GM19351 (cell line): ENCODE results near the gene BICRAL.
A peak's percentile ranks its signal among the peaks of the same experiment; 100 is the strongest.

Experiments used
- ATAC-seq: cut with Tn5 transposase; IDR thresholded peaks from one replicate; pipeline ENCODE4 v1.9.1; 2021; ENCODE audit warnings: mild to moderate bottlenecking, moderate library complexity; ENCODE audit not compliant: unreplicated experiment

BICRAL gene

DNA sequence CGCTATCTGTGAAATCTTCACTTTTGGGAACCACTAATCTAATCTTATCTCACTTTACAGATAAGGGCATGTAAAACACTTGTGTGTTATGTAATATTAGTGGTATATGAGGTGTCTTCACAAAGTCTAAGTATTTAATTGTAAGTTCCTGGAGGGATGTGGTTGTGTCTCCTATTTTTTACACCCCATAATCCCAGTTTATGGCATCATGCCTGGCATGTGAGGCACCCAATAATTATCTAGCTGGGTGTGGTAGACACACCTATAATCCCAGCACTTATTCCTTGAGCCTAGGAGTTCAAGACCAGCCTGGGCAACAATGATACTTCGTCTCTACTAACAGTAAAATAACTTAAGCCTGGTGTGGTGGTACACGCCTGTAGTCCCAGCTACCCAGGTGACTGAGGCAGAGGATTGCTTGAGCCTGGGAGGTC lies 19.4 kb upstream of the BICRAL start:
- ATAC-seq = no peak

DNA sequence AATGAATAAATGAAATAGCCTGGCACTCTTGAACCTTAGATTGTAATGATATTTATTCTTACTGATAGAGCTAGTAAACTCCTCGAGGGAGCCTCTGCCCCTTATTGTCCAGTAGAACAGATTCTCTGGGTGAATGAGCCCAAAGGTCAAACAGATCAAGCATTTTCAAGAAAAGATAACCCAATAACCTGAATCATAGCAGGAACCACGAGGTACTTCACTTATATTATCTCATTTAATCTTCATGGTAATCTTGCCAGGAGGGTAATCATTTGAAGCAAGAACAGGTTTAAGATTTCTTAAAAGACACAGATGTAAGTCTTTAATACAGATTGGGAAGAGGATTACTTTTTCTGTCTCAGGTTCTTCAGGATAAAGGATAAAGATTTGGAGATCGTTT lies 18.9 kb upstream of the BICRAL start:
- no peak for ATAC-seq

DNA sequence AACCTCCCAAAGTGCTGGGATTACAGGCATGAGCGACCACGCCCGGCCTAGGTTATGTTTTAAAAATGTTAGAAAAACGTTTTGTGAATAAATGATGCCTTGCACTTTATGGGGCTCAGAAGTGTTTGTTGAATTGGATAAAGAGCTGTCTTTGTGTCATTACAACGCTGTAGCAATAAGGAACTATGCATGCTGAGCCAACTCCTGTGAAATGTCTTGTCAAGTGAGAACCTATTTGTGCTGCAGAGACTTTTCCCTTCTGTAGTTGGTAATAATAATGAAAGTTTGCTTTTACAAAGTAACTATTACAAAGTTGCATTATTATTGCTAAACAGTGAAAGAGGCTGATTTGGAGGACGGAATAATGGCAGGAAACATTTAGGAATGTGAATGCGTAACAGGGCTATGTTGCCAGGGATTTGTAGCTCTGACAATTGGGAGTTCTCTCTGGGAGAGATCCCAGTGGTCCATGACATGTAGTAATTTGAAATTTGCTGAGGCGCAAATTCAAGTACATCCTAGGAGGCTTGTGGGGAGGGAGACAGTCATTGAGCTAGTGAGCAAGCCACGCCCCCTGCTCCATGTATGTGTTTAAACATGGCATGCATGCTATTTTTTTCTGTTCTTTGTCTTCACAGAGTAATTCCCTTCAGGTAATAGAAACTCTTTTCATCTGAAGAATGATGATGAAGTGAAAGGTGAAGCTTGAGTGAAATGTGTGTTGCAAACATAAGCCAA lies 16.8 kb upstream of the BICRAL start:
- no peak for ATAC-seq

DNA sequence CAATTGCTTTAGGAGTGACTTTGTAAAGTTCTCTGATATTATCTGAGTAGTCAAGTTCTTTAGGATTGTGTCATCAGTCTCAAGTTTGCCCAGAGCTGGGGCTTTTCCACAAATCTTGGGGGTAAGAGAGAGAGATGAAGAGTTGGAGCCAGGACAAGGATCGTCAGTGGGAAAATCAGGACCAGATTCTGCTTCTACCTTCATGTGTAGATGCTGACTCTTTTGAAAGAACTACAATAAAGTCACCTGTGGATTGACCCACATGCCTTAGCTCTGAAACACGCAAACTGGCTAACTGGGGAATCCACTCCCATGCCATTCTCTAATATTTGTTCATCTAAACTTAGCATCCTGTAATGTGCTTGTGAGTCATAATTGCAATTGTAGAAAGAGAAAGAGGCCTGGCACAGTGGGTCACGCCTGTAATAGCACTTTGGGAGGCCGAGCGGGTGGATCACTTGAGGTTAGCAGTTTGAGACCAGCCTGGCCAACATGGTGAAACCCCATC lies 15.6 kb upstream of the BICRAL start:
- no peak for ATAC-seq

DNA sequence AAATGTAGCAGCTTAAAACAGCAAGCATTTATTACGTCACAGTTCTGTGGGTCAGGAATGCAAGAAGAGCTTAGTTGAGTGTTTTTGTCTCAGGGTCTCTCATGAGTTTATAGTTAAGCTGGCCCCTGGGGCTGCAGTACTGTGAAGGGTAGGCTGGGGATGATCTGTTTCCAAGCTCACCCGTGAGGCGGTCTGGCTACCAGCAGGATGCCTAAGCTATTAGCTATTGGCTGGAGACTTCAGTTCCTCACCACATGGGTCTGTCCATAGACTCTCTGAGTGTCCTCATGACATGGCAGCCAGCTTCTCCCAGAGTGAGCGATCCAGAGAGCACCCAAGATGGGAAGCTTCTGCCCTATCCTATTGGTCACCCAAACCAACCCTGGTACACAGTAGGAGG lies 12.8 kb upstream of the BICRAL start:
- ATAC-seq = no peak

DNA sequence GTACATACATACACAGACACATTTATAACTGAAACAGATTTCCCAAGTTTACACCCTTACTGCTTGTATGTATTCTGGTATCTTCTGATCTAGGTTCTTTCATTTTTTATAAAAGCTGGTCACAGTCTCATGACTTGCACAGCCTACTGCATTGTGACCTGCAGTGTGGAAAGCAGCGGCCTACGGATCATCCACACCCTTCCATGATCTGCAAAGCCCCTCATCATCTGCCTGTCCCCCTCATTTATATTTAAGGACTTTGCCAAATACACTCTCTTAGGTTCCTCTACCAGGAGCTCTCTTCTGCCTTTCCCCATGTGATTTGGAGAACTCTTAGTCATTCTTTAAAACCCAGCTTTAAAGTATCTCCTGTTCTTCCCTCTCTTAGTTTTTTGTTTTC lies 12.0 kb upstream of the BICRAL start:
- no peak for ATAC-seq

DNA sequence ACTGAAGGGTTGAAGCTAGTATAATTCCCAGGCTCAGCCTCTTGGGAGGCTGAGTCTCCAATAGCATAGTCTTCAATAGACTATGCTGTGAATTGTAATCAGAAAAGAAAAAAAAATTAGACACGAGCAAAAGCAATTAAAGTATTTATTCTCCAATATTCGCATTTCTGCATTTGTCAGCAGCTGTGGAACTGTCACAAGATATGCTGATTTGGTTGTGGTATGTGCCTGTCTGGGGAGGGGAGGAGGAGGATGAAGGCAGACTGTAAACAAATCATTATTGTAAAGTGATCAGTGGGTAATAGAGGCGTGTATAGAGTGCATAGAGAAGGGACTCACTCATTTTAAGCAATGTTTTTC lies 10.1 kb upstream of the BICRAL start:
- no peak for ATAC-seq

DNA sequence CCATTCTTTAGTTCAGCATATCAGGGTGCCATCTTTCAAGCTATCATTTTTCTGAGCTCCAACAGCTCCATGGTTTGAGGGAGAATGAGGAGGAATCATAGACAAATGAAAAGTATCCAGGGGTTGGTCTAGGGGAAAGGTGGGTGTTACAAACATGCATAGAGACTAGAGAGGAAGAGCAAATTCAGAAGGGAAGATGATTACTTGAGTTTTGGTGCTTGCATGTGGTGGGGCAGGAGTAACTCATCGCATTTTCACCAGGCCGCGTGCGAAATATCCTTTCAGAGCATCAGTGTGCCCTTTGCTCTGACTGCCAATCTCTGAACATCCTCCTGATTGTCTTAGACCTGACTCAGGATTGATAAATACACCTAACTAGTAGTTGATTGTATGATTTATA lies 7.7 kb upstream of the BICRAL start:
- no peak for ATAC-seq

DNA sequence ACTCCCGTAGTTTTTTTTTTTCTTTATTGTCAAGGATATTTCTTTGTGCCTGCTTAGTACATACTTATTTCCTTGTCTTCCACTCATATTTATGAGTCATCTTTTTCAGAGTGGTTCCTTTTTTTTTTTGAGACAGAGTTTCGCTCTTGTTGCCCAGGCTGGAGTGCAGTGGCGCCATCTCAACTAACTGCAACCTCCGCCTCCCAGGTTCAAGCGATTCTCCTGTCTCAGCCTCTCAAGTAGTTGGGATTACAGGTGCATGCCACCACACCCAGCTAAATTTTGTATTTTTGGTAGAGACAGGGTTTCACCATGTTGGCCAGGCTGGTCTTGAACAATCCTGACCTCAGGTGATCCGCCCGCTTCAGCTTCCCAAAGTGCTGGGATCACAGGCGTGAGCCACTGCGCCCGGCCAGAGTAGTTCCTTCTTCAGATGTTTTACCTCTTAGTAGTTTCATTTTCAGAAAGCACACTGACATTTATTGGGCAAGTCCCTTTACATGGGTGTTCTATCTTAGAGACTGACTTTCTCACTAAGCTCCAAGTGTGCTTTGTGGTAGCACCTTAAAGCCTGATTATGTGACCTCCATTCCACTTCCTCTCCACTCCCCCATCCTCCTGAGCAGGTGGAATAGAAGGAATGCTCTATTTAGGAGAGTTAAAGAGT lies 6.9 kb upstream of the BICRAL start:
- peak; percentile 50 for ATAC-seq

DNA sequence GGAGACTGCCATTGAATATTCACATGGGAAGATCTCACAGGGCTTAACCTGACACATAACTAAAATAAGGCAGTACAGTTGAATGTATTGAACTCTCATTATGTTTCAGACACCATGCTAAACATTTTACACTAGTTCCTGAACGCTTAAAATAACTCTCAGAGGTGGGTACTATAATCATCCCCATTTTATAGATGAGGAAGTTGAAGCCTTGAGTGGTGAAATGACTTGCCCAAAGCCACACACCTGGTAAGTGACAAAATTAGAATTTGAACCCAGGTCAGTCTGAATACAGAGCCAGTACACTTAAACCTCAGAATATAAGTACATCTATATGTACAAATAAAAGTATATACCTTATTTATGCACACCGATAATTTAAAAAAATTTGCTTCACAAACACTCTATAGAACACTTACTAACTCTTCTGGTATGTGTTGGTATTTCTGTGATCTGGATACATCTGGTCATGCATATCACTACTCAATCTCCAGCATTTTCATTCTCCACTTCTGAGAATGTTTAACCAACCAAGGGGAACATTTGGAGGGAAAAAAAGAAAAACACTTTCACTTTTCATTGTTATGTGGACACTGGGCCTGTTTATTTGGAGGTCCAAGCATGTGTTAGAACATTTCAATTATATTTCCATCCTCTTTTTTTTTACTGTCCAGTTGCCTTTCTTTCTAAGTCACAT lies 4.6 kb upstream of the BICRAL start:
- peak; percentile 50 for ATAC-seq

DNA sequence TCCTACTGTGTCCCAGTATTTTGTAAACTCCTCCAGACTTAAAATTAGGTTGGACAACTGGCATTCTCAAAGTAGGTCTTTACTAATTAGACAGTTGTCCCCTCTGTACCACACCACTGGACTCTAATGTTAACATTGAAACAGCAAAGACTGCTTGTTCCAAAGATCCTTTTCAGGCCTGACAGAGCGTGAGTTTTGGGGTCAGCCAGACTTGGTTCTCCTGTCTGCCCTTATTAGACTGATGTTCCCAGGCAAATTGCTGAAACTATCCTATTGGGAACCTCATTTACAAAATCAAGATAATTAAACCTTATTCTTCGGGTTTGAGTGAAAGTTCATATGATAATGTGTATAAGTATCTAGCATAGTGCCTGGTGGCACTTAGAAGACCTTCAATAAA lies 3.7 kb upstream of the BICRAL start:
- no peak for ATAC-seq

DNA sequence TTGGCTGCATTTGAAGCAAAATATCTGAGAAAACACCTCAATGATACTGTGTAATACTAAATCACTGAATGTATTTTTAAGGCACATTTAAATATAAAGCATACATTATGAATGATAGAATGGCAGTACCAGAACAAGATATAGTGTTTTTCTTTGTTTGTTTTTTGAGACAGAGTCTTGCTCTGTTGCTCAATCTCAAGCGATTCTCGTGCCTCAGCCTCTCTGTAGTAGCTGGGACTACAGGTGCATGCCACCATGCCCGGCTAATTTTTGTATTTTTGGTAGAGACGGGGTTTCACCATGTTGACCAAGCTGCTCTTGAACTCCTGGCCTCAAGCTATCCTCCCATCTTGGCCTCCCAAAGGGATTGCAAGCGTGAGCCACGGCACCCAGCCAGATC lies 2.3 kb upstream of the BICRAL start:
- no peak for ATAC-seq

DNA sequence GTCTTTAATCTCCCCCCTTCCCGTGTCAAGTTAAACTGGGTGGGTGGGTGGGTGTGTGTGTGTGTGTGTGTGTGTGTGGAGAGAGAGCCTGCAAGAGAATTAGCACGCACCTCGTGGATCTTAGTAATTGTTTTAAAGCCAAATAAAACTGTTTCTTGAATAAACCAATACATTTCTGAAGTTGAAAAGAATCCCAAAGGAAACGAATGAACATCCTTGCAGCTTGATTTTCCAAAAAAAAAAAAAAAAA lies 381 bp upstream of the BICRAL start:
- no peak for ATAC-seq

DNA sequence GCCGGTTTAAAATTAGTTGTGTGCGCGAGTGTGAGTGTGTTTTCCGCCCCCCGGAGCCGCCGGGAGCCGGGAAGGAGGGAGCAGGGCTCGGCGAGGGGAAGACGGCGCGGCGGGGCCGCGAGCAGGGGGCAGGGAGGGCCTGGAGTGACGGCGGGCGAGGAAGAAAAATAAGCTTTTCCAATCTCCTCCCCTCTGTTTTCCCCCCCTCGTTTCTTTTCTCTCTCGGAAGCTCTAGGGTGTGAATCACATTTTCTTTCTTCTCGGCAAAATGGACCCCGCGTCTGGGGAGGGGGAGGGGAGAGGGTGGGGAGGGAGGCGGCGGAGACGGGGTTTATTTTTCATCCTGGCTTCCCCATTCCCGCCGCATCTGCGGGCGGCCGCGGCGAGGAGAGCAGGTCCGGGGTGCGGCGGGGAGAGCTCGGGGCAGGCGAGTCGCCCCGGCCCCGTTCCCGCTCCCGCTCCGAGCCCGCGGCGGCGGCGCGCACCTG lies 881 bp downstream of the BICRAL start:
- peak; percentile 27 for ATAC-seq

DNA sequence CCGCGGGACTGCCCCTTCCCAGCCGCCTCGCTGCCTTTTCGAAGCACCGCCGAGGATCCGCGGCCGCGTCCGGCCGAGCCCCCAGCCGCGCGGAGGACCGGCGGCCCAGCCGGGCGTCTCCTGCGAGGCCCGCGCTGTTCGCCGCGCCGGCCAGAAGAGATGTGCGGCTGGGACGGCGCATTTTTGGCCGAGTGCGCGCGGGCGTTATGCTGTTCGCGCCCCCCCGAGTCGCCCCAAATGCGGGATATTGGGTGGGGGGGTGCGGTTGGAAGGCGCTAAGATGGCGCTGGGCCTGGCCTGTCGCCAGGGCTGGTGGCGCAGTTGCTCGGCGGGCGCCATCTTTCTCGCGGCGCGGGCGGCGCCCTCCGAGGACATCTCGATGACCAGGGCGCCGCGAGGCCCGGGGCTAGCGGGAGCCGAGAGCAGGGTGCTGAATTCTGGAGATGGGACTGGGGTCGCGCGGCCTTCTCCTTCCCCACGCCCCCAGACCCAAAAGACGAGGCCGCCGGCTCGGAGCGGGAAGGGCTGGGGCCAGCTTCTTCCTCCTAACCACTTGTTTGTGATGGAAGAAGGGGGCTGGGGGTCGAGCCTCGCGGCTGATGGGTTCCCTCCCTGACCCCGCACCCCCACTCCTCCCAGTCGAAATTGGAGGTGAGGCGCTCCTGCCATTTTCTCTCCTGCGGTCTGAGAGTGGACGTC lies 1.5 kb downstream of the BICRAL start:
- peak; percentile 46 for ATAC-seq

DNA sequence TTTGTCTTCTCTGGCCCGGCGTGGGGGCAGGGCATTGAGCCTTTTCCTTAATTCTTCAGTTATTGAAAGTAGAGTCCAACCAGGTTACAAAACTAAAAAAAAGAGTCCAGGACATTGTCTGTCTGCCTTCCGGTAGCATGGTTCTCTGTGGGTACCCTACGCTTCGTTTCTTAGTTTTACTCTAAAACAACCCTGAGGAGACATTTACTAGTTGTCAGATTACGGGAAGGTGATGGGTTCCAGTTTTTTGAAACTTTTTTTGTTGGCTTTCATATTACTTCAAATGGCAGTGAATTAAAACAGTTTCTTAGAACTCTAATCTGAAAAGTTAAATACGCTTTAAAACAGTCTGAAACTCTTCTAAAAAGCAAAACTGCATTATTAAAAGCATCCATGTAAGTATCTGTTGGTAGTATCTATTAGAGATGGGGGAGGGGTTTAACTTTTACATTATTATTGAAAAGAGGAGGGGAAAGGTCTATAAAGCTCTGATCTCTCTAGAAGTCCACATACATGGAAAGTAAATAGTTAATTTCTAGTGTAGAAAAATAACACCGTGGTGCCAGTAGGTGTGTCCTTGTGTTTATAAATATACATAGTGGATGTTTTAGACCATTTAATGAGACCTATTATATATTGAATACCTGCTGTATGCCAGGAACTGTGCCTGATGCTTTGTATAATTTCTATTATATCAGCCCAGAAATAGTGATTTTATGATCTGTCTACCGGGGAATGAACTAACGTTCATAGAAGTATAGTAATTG lies 2.2 kb downstream of the BICRAL start:
- no peak for ATAC-seq

DNA sequence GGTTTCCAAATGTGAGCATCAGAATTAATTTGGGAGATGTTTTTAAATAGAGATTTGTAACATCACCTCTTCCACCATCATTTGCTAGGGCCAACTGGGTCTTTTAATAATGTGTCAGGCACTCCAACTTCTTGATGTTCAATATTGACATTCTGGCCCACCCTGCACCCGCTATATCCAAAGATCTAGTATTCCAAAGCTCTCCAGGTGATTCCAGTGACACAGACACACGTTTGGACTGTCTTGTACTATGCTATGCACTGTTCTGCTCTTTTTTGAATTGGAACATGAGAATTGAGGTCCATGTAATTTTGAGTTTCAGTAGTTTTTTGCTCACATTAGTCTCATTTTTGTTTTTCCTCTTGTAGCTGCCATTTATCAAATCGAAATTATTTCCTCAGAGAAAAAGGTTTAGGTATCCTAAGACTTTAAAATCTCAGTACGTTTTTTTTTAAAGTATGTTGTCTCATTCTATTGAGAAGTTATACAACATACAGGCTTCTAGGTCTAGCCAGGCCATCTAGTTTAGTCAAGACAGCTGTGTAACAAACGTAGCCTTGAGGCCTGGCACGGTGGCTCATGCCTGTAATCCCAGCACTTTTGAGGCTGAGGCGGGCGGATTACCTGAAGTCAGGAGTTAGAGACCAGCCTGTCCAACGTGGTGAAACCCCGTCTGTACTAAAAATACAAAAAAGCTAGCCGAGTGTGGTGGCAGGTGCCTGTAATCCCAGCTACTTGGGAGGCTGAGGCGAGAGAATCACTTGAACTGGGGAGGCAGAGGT lies 3.1 kb downstream of the BICRAL start:
- ATAC-seq = no peak

DNA sequence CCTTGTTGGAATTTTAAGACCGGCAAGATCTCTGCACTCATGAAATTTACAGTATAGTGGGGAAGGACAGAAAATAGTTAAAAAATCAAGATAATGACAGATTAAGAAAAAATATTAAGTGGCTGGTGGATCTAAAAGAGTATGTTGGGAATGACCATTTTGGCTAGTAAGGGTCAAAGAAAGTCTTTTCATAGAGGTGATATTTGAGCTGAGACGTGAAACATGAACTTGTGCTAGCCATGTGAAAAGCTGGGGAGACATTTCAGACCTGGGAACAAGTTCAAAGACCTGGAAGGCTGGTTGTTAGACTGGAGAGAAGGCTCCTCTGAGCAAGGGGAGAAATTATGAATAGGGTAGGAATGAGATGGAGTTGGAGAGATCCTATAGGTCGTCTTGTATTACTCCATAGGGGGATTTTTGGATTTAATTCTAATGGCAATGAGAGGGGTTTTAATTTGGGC lies 4.7 kb downstream of the BICRAL start:
- no peak for ATAC-seq

DNA sequence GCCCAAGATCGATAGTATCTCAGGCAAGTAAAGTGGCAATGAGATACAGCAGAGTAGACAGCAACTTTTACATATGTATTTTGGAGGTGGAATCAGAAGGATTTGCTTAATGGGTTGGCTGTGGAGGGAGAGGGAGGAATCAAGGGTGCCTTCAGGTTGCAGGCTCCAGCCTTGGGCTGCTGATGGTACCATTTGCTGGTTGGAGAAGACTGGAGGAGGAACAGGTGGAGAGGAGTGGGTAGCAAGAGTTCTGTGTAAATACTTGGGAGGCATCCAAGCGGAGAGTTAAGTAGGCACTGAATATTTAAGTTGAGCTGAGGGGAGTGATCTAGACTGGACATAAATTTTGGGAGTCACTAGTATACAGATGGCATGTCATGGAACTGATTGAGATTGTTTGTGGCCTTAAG lies 5.2 kb downstream of the BICRAL start:
- ATAC-seq = no peak

DNA sequence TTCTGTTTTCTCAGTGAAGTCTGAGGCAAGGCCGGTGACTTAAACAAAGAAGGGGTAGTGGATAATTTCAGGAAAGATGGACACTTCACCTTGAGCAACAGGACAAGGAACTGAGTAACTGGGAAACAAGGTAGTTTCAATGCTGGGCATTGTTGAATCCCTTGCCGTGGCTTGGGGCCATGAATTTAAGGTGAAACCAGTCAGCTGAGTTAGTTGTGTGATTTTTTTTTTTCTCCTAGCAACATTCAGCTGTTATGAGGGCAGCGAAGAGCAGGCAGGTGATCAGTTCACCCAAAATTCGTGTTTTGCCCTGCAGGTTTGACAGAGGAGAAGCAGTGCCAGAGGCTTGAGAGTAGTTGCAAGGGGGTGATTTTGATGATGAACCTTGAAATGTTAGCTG lies 6.8 kb downstream of the BICRAL start:
- no peak for ATAC-seq
